IMR-90 (cell line): Measurements from ENCODE around the gene USP9X. TPM values are rescaled to one million over a fixed set of nuclear protein-coding genes. Genes with fewer than 3 reads are reported as not detected.

Experiments used
- ATAC-seq: fragments of 200-7000 bp; cut with Tn5 transposase; 2 replicates; pipeline ENCODE4 v1.9.1; 2020; ENCODE audit warnings: low read depth, mild to moderate bottlenecking, moderate library complexity
- BruUV-seq: library from RNA; stranded (reverse); fragments of 400-500 nt; replicated peaks from 2 replicates; lab custom pipeline; 2021; lab: Mats Ljungman, UMichigan
- CTCF ChIA-PET: fragments of 300-600 bp; formaldehyde crosslinking; extraction: SDS; loops from one replicate; lab custom pipeline; 2021; ENCODE audit warnings: antibody characterized with exemption; lab: Yijun Ruan, JAX
- POLR2A ChIA-PET: fragments of 300-600 bp; sonication (Branson Sonifier 250); formaldehyde crosslinking; loops from one replicate; lab custom pipeline; 2022; ENCODE audit warnings: antibody characterized with exemption; ENCODE audit not compliant: unreplicated experiment; lab: Charles Lee
- DNase-seq: peaks from one replicate; pipeline ENCODE4 v3.0.0; 2013
- H2AFZ ChIP-seq: replicated peaks from 2 replicates; pipeline ENCODE3; 2013; ENCODE audit warnings: low read length, mild to moderate bottlenecking; ENCODE audit not compliant: poor library complexity
- H2AK5ac ChIP-seq: 2 replicates; pipeline ENCODE4 v1.6.1; 2013; ENCODE audit warnings: low read depth, low read length, inconsistent platforms
- H2AK9ac ChIP-seq: replicated peaks from 2 replicates; pipeline ENCODE3; 2013; ENCODE audit warnings: mild to moderate bottlenecking, low read depth, low read length, moderate library complexity; ENCODE audit not compliant: poor library complexity
- H2BK120ac ChIP-seq: 2 replicates; pipeline ENCODE4 v1.6.1; 2013; ENCODE audit warnings: low read depth, low read length, inconsistent platforms
- H2BK15ac ChIP-seq: 3 replicates; pipeline ENCODE4 v1.6.1; 2013; ENCODE audit warnings: low read depth, low read length, inconsistent platforms
- H2BK20ac ChIP-seq: 2 replicates; pipeline ENCODE4 v1.6.1; 2013; ENCODE audit warnings: low read depth, mild to moderate bottlenecking, inconsistent platforms, low read length, moderate library complexity
- H2BK5ac ChIP-seq: 2 replicates; pipeline ENCODE4 v1.6.1; 2013; ENCODE audit warnings: mild to moderate bottlenecking, low read depth, low read length, inconsistent platforms; ENCODE audit not compliant: poor library complexity, severe bottlenecking
- H3K14ac ChIP-seq: replicated peaks from 2 replicates; pipeline ENCODE4 v1.6.1; 2013; ENCODE audit warnings: low read depth, low read length, inconsistent platforms
- H3K18ac ChIP-seq: 2 replicates; pipeline ENCODE4 v1.6.1; 2013; ENCODE audit warnings: low read depth, low read length, control low read depth
- H3K23ac ChIP-seq: 2 replicates; pipeline ENCODE4 v1.6.1; 2013; ENCODE audit warnings: low read depth, low read length, inconsistent platforms
- H3K27ac ChIP-seq: 2 replicates; pipeline ENCODE4 v1.5.1; 2013; ENCODE audit warnings: mild to moderate bottlenecking, control low read depth, low read length; ENCODE audit not compliant: insufficient read depth
- H3K27me3 ChIP-seq: 2 replicates; pipeline ENCODE4 v1.6.1; 2013; ENCODE audit warnings: low read length; ENCODE audit not compliant: control insufficient read depth, insufficient read depth
- H3K36me3 ChIP-seq: 2 replicates; pipeline ENCODE4 v1.6.1; 2013; ENCODE audit warnings: low read length, mixed read lengths; ENCODE audit not compliant: control insufficient read depth, insufficient read depth
- H3K4ac ChIP-seq: 2 replicates; pipeline ENCODE4 v1.6.1; 2013; ENCODE audit warnings: low read depth, low read length, inconsistent platforms
- H3K4me1 ChIP-seq: 2 replicates; pipeline ENCODE4 v1.6.1; 2013; ENCODE audit warnings: low read length, mixed read lengths; ENCODE audit not compliant: control insufficient read depth, insufficient read depth
- H3K4me2 ChIP-seq: 2 replicates; pipeline ENCODE4 v1.6.1; 2013; ENCODE audit warnings: low read depth, mild to moderate bottlenecking, control low read depth, low read length, moderate library complexity
- H3K4me3 ChIP-seq: 2 replicates; pipeline ENCODE4 v1.5.1; 2013; ENCODE audit warnings: low read depth, mild to moderate bottlenecking, control low read depth, low read length, moderate library complexity; ENCODE audit not compliant: insufficient read depth
- H3K56ac ChIP-seq: 2 replicates; pipeline ENCODE4 v1.6.1; 2013; ENCODE audit warnings: low read length, inconsistent platforms; ENCODE audit not compliant: insufficient read depth; ENCODE audit errors: extremely low read depth
- H3K79me1 ChIP-seq, 2 experiments: 2 replicates each; pipeline ENCODE4 v1.6.1; 2013; ENCODE audit warnings: low read length in 2 of 2, inconsistent platforms in 1 of 2, low read depth in 1 of 2
- H3K9ac ChIP-seq: 2 replicates; pipeline ENCODE4 v1.6.1; 2013; ENCODE audit warnings: low read depth, low read length, control low read depth
- H3K9me1 ChIP-seq: 2 replicates; pipeline ENCODE4 v1.6.1; 2013; ENCODE audit warnings: low read length, inconsistent platforms; ENCODE audit not compliant: insufficient read depth
- H3K9me3 ChIP-seq: 2 replicates; pipeline ENCODE4 v1.6.1; 2013; ENCODE audit warnings: low read length; ENCODE audit not compliant: control insufficient read depth, insufficient read depth
- H4K20me1 ChIP-seq: 2 replicates; pipeline ENCODE4 v1.6.1; 2013; ENCODE audit warnings: low read length, inconsistent platforms; ENCODE audit not compliant: insufficient read depth
- H4K5ac ChIP-seq: 2 replicates; pipeline ENCODE4 v1.6.1; 2013; ENCODE audit warnings: mild to moderate bottlenecking, low read depth, low read length, control low read depth
- H4K8ac ChIP-seq, 2 experiments: 2 replicates each; pipeline ENCODE4 v1.6.1; 2013; ENCODE audit warnings: low read depth in 2 of 2, low read length in 2 of 2, control low read depth in 1 of 2, inconsistent platforms in 1 of 2
- H4K91ac ChIP-seq: 2 replicates; pipeline ENCODE4 v1.6.1; 2013; ENCODE audit warnings: low read depth, low read length, inconsistent platforms; ENCODE audit not compliant: insufficient read depth
- CTCF ChIP-seq: conservative IDR thresholded peaks from 2 replicates; pipeline ENCODE4 v1.5.1; 2012; ENCODE audit warnings: mild to moderate bottlenecking, low read depth, low read length, improper control_type of control experiment
- MAFK ChIP-seq: IDR thresholded peaks from 2 replicates; pipeline ENCODE4 v1.6.1; 2012; ENCODE audit warnings: low read depth, low read length, improper control_type of control experiment
- RAD21 ChIP-seq: IDR thresholded peaks from 2 replicates; pipeline ENCODE4 v1.6.1; 2012; ENCODE audit warnings: low read length, improper control_type of control experiment
- WGBS, 2 experiments: methylation state at CpG; one replicate each; pipeline versions ENCODE4 v1.1.5 to v1.1.7; 2013; ENCODE audit warnings: missing lambda C conversion rate in 2 of 2; ENCODE audit not compliant: insufficient read length in 1 of 2; ENCODE audit errors: extremely low coverage in 2 of 2; 5-methylcytosine and 5-hydroxymethylcytosine counted together
- dilution Hi-C: fragments of 300-500 bp; cut with HindIII; formaldehyde crosslinking; loops from one replicate; pipeline ENCODE4 v1.14.3; 2018; ENCODE audit warnings: low sequenced_read_pairs; ENCODE audit not compliant: unreplicated experiment
- in situ Hi-C: fragments of 300-500 bp; cut with MboI; formaldehyde crosslinking; loops from 3 replicates; pipeline ENCODE4 v1.14.3; 2019; ENCODE audit warnings: low sequenced_read_pairs, inconsistent platforms, mixed read lengths
- intact Hi-C: fragments of 100-400 bp; cut with micrococcal nuclease; formaldehyde crosslinking; loops from 2 replicates; pipeline ENCODE4 v1.10.0; 2022
- polyA plus RNA-seq, 3 experiments: library from polyadenylated mRNA; depleted of rRNA; stranded (reverse); fragments of >200 nt; gene quantifications; 2 replicates each; pipeline ENCODE4 v1.2.3, GENCODE V29; 2012; ENCODE audit warnings: low replicate concordance in 1 of 3
- total RNA-seq: library from RNA; depleted of rRNA; stranded (reverse); fragments of >200 nt; gene quantifications from 2 replicates; pipeline ENCODE4 v1.2.3, GENCODE V29; 2012

The USP9X gene
- total and polyA plus RNA-seq, 2 of the 4 experiments (the other 2 are of a cell fraction): 17.5 to 104 TPM

DNA sequence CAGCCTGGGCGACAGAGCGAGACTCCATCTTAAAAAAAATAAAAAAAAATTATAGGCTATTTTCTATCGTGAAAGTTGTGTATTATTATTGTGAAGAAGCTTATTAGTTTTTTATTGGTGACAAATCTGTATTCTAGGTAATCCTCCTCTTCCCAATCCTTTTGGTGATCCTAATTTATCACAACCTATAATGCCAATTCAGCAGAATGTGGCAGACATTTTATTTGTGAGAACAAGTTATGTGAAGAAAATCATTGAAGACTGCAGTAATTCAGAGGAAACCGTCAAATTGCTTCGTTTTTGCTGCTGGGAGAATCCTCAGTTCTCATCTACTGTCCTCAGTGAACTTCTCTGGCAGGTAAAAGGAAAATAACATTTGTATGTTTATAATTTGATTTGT, 139.4 kb downstream of the USP9X start:
- Histone ChIP-seq H3K9me3 (no peaks in the 10 kb centered on the region), H3K9me1 (0 out of 2 replicates have a peak, but pooled peaks cover 4% of the 10 kb centered on the region), H2AK9ac (no peak overlapping the region), H3K4ac (no peak overlapping the region), H4K5ac (no peak overlapping the region), H3K27ac (no peak overlapping the region), H2AK5ac (no peak overlapping the region), H2AFZ (no peak overlapping the region), H3K18ac (no peak overlapping the region), H3K9ac (no peak overlapping the region), H3K4me2 (no peak overlapping the region), H3K14ac (no peak overlapping the region), H3K23ac (no peak overlapping the region), H3K27me3 (no peaks in the 10 kb centered on the region), H3K56ac (no peak overlapping the region), H3K79me1 (peaks cover 0 to 11% of the 10 kb centered on the region in 2 experiments; a peak in 1 of 4 replicates), H3K4me1 (no peaks in the 10 kb centered on the region), H3K36me3 (peaks cover 15% of the 10 kb centered on the region), H2BK5ac (no peak overlapping the region), H4K91ac (no peak overlapping the region), H3K4me3 (no peak overlapping the region), H2BK20ac (no peak overlapping the region), H2BK15ac (no peak overlapping the region), H4K20me1 (no peaks in the 10 kb centered on the region), H4K8ac (no peak overlapping the region), H2BK120ac (no peak overlapping the region)
- no peak for DNase-seq
- POLR2A ChIA-PET: no interaction called here
- no peak for TF ChIP-seq CTCF
- no peak for TF ChIP-seq RAD21
- TF ChIP-seq MAFK: peak; percentile 89
- intact Hi-C loops: no loop called here
- CTCF ChIA-PET: no interaction called here
- in situ Hi-C loops: loop anchor here (25.0 kb wide), 1 partner anchor 562 kb away; no protein-coding TSS in a partner anchor
- WGBS, 2 experiments: 100% methylated on average over 1 of the region's 5 CpGs; no CpG with 5 or more reads in 1 of the 2 experiments
- ATAC-seq: no peak
- dilution Hi-C loops: no loop called here
- BruUV-seq: no TSS peak
